ENCODE measurements around the gene MEPCE.

- TF ChIP-seq EZH2phosphoT487 (IDR thresholded peaks at IDR 0.05; ENCODE audit: borderline replicate concordance, low read depth, low read length) (no peak), CTCF (conservative IDR thresholded peaks at IDR 0.05; ENCODE audit: low read length) (no peak)
Observed at GRCh38 chr7:100477871-100478267, 48.2 kb downstream of the MEPCE start.

Measured in OCI-LY7 (cell line).